Pancreas (tissue), 10 donors: Measurements from ENCODE around the gene DNAJB14. TPM values are rescaled to one million over a fixed set of nuclear protein-coding genes. Genes with fewer than 3 reads are reported as not detected.

Source experiments
- ATAC-seq, 4 donors: fragments of 200-7000 bp; cut with Tn5 transposase; one replicate each; pipeline versions ENCODE4 v1.8.0 to v1.9.1; 2020; ENCODE audit warnings: mild to moderate bottlenecking in 4 of 4, moderate library complexity in 4 of 4
- DNase-seq, 6 donors: peaks; one replicate each; pipeline ENCODE4 v3.0.0-alpha.2; 2020
- FAIRE-seq: peaks from 2 replicates; lab custom pipeline; 2012; peaks lifted over from hg19 to GRCh38; lab: Jason Lieb, UNC
- H3K27ac ChIP-seq, 4 donors: fragments of 200-600 bp; sonication (generic); 1 replicate in 3 of 4; 2 replicates in 1 of 4; pipeline versions ENCODE4 v1.5.0 to v1.8.0; 2020
- H3K27me3 ChIP-seq, 4 donors: fragments of 200-600 bp; one replicate each; pipeline ENCODE4 v1.8.0; 2021
- H3K36me3 ChIP-seq, 3 donors: fragments of 200-600 bp; sonication (generic) in 1 of 3; one replicate each; pipeline versions ENCODE4 v1.5.0 to v1.8.0; 2020 to 2021
- H3K4me1 ChIP-seq, 3 donors: fragments of 200-600 bp; one replicate each; pipeline ENCODE4 v1.8.0; 2021
- H3K4me3 ChIP-seq, 4 donors: fragments of 200-600 bp; sonication (generic) in 2 of 4; one replicate each; pipeline versions ENCODE4 v1.5.0 to v1.8.0; 2020 to 2021
- H3K9me3 ChIP-seq, 4 donors: fragments of 200-600 bp; one replicate each; pipeline ENCODE4 v1.8.0; 2021
- CTCF ChIP-seq, 4 donors: fragments of 200-600 bp; sonication (generic) in 3 of 4; IDR thresholded peaks; one replicate each; pipeline versions ENCODE4 v1.5.0 to v1.8.0; 2021; ENCODE audit warnings: antibody characterized with exemption in 4 of 4
- WGBS, 2 donors: extraction: QIAGEN DNeasy Blood & Tissue Kit; methylation state at CpG; one replicate each; pipeline ENCODE4 v1.1.7; 2013; 5-methylcytosine and 5-hydroxymethylcytosine counted together
- intact Hi-C, 3 donors: fragments of 100-400 bp; cut with DNase I; formaldehyde crosslinking; loops; one replicate each; pipeline versions ENCODE4 v1.11.1 to v1.14.2; 2022
- polyA plus RNA-seq, 2 donors: library from polyadenylated mRNA; stranded (reverse); fragments of 200-250 nt; gene quantifications; one replicate each; pipeline ENCODE4 v1.2.3, GENCODE V29; 2013
- total RNA-seq, 6 donors: library from RNA; stranded (reverse); fragmentation: NEBNext Ultra II Directional in 4 of 6; extraction: Animal tissue kit (Norgen Biotek cat#: 25700) in 4 of 6; gene quantifications; one replicate each; pipeline versions ENCODE4 v1.2.1 to v1.2.4, GENCODE V29; 2021 to 2023
- donor health status: healthy with polysubstance abuse.
- donor health status: DM: no; HTN: no; CAD: no; lungs with moderate emphysema.
- donor health status: DM: no; HTN: no; CAD: no.
- donor health status: control.
- donor health status: control.
- donor health status: Bipolar disorder and iron deficiency.
- donor health status: DM: yes; HTN: yes; CAD: no.
- donor health status: DM: no; HTN: no; CAD: no.
- donor health status: DM: no; HTN: no; CAD: no.
- donor health status: DM: yes; HTN: yes; CAD: no.

DNAJB14 gene
- total and polyA plus RNA-seq, 8 donors: 3.6 to 23.7 (median 11.6) TPM

GRCh38 chr4:99934891-99935290 is 11.5 kb downstream of the DNAJB14 start:
- no peaks in the 10 kb centered on the region for H3K36me3 ChIP-seq
- ATAC-seq: no peak
- TF ChIP-seq CTCF (IDR thresholded peaks at IDR 0.05): no peak
- peak; percentile 93 for FAIRE-seq
- intact Hi-C loops: no loop called here
- DNase-seq: no peak
- H3K27me3 ChIP-seq: no peaks in the 10 kb centered on the region
- H3K9me3 ChIP-seq: no peaks in the 10 kb centered on the region
- no peaks in the 10 kb centered on the region for H3K4me1 ChIP-seq
- no peak overlapping the region for H3K27ac ChIP-seq
- H3K4me3 ChIP-seq: no peak overlapping the region

GRCh38 chr4:99927566-99927965 is 18.9 kb downstream of the DNAJB14 start:
- no peak for TF ChIP-seq CTCF (IDR thresholded peaks at IDR 0.05)
- no peak overlapping the region for H3K27ac ChIP-seq
- WGBS, 2 donors: 63 to 74% methylated on average over 2 of the region's 2 CpGs
- H3K36me3 ChIP-seq: no peaks in the 10 kb centered on the region
- no peaks in the 10 kb centered on the region for H3K27me3 ChIP-seq
- H3K4me1 ChIP-seq: no peaks in the 10 kb centered on the region
- ATAC-seq: no peak
- H3K4me3 ChIP-seq: no peak overlapping the region
- no peak for FAIRE-seq
- DNase-seq: no peak
- no peaks in the 10 kb centered on the region for H3K9me3 ChIP-seq
- intact Hi-C loops: no loop called here

GRCh38 chr4:99921174-99921573 is 25.2 kb downstream of the DNAJB14 start:
- no peak for FAIRE-seq
- no peak for TF ChIP-seq CTCF (IDR thresholded peaks at IDR 0.05)
- H3K36me3 ChIP-seq: no peaks in the 10 kb centered on the region
- H3K27ac ChIP-seq: no peak overlapping the region
- no peaks in the 10 kb centered on the region for H3K27me3 ChIP-seq
- no peak for ATAC-seq
- H3K4me1 ChIP-seq: no peaks in the 10 kb centered on the region
- H3K4me3 ChIP-seq: no peak overlapping the region
- H3K9me3 ChIP-seq: no peaks in the 10 kb centered on the region
- no peak for DNase-seq
- WGBS, 2 donors: 96% methylated on average over 3 of the region's 3 CpGs
- intact Hi-C loops: no loop called here

GRCh38 chr4:99918656-99919055 is 27.8 kb downstream of the DNAJB14 start:
- Histone ChIP-seq H3K4me3 (no peak overlapping the region), H3K36me3 (no peaks in the 10 kb centered on the region), H3K4me1 (no peaks in the 10 kb centered on the region), H3K27me3 (no peaks in the 10 kb centered on the region), H3K27ac (no peak overlapping the region), H3K9me3 (no peaks in the 10 kb centered on the region)
- DNase-seq: no peak
- 99 to 100% methylated on average over 2 of the region's 2 CpGs for WGBS, 2 donors
- TF ChIP-seq CTCF (IDR thresholded peaks at IDR 0.05): no peak
- ATAC-seq: no peak
- no peak for FAIRE-seq
- intact Hi-C loops: no loop called here

GRCh38 chr4:99917575-99917974 is 28.8 kb downstream of the DNAJB14 start:
- ATAC-seq (no peak), DNase-seq (no peak), FAIRE-seq (no peak)
- Histone ChIP-seq H3K27ac (no peak overlapping the region), H3K27me3 (no peaks in the 10 kb centered on the region), H3K4me3 (no peak overlapping the region), H3K9me3 (no peaks in the 10 kb centered on the region), H3K36me3 (no peaks in the 10 kb centered on the region), H3K4me1 (no peaks in the 10 kb centered on the region)
- intact Hi-C loops: no loop called here
- no peak for TF ChIP-seq CTCF (IDR thresholded peaks at IDR 0.05)
- 95 to 97% methylated on average over 3 of the region's 3 CpGs for WGBS, 2 donors
